Neural progenitor cell (in vitro differentiated cells): ENCODE results near the gene LRP1.

Experiments used
- CTCF ChIP-seq: fragments of 200-600 bp; sonication (generic); IDR thresholded peaks from 2 replicates; pipeline ENCODE4 v1.5.1; 2017; ENCODE audit warnings: antibody characterized with exemption, mild to moderate bottlenecking
- EZH2 ChIP-seq: fragments of 200-600 bp; sonication (generic); IDR thresholded peaks from 2 replicates; pipeline ENCODE4 v1.6.1; 2017; ENCODE audit warnings: antibody characterized with exemption, mild to moderate bottlenecking, moderate library complexity
- EZH2phosphoT487 ChIP-seq: fragments of 200-600 bp; sonication (generic); IDR thresholded peaks from 2 replicates; pipeline ENCODE4 v1.6.1; 2017; ENCODE audit warnings: antibody characterized with exemption

- TF ChIP-seq CTCF: no peak
- TF ChIP-seq EZH2phosphoT487: no peak
- no peak for TF ChIP-seq EZH2
Measured at GRCh38 chr12:57128519-57129247, 400 bp downstream of the LRP1 start.
